ACHN (cell line): ENCODE results near the gene MAD1L1.
"Not testable (repeated sequence)": the region's sequence is repeated elsewhere in the genome, so short reads cannot be mapped to it uniquely, and the experiment has no call there.

Experiments used
- DNase-seq: peaks from one replicate; pipeline ENCODE4 v3.0.0-alpha.2; 2015
- in situ Hi-C: cut with HindIII; loops from 2 replicates; pipeline ENCODE4 v1.10.0; 2017; ENCODE audit warnings: low sequenced_read_pairs, low pct_ligation_motif_present, low pct_unique_long_range_greater_than_20kb

MAD1L1 gene

DNA sequence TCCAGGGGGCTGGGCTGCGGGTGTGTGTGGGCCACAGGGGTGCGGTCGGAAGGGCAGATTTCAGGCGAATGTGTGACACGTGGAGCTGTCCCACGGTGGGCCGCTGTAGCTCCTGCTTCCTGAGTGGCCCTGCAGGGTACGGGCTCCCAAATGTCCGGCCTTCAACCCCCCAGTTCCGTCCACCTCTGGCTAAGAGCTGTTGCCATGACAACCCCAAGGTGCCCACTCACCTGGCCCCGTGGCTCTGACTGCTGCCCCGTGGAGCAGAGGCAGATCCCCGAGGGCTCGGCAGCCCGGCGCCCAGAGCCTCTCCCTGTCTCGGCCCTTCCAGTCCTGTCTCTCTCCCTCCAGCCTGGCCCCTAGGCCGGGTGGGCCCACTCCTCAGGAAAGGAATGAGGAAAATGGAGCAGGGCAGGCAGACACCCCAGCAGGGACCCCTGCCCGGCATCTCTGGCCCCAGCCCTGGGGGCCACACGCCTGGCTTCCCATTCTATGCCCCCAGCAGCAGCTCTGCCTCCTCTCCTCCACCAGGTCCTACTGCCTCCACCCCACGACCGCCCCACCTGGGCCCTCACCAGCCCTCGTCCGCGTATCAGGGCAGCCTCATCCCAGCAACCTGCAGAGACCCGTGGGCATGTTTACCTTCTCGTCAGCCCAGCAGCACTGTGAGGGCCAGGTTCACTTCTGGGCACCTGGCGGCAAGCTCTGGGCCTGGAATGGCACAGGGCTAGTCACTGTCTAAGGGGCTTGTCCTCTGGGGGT lies 347.1 kb downstream of the MAD1L1 start:
- in situ Hi-C loops: no loop called here
- no peak for DNase-seq

DNA sequence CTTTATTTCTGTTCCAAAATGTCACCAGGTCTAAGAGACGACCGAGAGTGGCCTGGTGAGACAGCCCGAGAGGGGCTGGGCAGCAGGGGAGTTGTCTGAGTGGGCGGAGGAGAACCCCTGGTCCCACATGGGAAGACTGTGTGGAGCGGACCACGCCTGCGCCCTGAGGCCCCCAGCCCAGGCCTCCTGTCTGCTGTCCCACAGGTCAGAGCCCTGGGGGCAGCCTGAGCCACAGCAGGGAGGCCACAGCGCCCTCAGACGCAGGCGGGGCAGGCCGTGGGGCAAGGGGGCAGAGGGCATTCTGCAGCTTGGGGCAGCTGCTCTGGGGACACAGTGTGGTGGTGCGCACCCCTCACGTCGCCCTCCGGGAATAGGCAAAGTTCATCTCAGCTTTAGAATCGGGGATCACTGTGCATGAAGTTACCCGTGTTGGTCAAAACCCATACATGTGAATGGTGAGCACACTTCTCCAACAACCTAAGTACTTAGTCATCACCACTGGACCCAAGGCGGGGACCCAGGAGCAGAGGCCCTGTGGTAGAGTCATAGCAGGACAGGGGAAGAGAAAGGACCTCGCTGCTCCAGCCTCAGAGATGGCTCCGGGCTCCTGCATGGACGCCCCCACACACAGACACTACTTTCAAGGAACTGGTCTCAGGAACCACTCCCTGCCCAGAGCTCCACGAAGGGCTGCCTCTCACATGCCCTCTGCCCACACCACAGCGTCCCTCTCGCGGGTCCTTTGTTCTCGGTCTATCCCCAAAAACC lies 348.0 kb downstream of the MAD1L1 start:
- no peak for DNase-seq
- in situ Hi-C loops: no loop called here

DNA sequence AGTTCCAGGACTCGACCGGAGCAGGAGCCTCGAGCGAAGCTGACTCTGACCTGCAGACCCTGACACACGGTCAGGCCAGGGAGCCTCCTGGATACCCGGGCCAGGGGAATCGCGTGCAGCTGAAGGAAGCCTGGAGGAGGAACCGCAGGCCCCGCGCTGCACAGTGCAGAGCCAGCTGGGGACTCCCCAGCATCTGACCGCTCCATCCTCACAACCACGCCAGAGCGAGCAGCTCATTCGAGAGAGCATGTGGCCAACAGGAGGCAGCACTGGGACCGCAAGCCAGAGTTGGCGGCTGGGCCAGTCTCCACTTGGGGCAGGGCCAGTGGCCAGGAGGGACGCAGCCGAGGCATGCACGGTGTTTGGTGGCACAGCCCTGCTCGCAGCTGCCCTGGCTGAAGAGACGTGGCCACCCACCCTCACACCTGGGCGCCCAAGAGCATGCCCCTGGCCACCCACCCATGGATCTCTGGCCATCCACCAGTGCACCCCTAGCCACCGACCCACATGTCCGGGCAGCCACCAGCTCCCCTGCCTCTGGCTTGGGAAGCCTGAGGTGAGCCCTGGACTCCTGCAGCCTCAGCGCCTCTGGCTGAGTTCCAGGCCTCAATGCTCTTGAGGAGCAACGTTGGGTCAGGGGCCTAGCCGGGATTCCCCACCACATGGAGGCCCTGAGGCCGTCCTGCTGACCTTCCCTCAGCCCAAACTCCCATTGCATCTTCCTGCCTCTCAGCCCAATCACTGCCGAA lies 348.7 kb downstream of the MAD1L1 start:
- in situ Hi-C loops: no loop called here
- peak; percentile 11 for DNase-seq

DNA sequence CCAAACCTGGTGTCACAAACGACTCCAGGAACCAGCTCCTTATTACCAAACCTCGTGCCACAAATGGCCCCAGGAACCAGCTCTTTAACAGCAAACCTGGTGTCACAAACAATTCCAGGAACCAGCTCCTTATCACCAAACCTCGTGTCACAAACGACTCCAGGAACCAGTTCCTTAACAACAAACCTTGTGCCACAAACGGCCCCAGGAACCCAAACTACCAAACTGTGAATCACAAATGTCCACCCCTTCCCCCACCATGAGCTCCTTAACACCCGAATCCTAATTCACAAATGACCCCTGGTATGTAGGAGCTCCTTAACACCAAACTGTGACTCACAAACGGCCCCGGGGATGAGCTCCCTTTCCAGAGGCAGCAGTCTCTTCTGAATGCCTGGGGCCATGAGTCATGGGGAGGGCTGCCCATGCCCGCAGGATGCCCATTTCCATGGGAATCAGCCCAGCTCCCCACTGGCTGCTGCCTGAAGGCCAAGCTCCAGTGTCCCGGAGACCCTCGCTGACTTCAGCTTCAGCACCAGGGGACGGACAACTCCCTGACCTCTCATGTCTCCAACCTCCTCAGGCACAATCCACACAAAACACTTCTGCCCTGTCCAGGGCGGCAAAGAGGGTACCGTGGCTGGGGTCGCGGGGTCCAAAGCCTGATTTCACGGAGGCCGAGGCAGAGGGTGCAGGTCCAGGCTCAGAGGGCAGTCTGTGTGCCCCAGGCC lies 349.5 kb downstream of the MAD1L1 start:
- peak; percentile 96 for DNase-seq
- in situ Hi-C loops: no loop called here

DNA sequence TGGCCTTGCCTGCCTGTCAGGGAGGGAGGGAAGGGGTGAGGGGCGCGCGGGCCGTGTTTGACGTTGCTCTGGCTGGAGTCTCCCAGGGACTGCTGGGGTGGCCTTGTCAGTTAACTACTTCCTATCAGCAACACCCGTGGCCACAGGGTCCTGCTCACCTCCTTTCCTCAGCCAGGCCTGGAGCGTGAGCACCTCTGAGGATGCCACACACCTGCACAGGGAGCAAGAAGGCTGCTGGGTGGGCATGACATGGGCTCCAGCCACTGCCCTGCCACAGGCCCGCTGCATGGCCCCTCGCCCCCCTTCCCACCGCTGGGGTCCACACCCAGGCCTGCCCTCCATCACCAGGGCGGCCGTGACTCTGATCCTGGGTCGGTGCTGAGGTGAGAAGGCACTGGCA lies 350.3 kb downstream of the MAD1L1 start:
- in situ Hi-C loops: no loop called here
- DNase-seq: no peak

DNA sequence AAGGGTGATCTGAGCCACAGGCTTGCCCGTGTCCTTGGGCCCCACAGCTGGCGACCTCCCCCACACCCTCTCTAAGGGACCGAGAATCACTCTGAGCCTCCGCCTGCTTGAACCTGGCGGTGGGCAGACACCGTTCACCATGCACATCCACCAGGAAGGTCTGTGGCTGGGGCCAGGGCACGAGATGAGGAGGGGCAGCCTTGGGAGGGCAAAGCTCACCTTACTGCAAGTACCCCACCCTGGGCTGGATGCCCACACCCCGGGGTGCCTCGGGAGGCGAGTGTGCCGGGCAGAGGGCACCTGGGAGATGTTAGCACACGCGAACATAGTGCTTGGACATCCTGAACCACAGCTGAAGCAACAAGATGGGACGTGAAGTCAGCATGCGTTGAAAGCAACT lies 350.8 kb downstream of the MAD1L1 start:
- in situ Hi-C loops: no loop called here
- DNase-seq: no peak

DNA sequence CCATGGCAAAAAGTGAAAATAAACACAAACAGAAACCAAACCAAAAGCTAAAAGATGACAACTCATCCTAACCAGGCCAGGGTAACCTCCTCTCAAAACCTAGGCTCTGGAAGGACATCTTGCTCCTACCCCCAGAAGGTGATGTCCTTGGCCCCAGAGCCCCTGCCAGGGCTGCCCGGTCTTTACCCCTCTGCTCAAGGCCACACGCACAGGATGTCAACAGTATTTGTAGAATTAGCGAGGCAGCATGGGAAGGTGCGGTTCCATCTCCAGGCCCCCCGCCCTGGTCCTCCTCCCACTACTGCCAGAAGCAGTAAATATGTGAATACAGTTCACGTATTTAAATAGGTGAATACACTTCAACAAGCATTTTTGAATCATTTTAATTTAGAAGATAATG lies 356.1 kb downstream of the MAD1L1 start:
- DNase-seq, in situ Hi-C loops: not testable (repeated sequence)

DNA sequence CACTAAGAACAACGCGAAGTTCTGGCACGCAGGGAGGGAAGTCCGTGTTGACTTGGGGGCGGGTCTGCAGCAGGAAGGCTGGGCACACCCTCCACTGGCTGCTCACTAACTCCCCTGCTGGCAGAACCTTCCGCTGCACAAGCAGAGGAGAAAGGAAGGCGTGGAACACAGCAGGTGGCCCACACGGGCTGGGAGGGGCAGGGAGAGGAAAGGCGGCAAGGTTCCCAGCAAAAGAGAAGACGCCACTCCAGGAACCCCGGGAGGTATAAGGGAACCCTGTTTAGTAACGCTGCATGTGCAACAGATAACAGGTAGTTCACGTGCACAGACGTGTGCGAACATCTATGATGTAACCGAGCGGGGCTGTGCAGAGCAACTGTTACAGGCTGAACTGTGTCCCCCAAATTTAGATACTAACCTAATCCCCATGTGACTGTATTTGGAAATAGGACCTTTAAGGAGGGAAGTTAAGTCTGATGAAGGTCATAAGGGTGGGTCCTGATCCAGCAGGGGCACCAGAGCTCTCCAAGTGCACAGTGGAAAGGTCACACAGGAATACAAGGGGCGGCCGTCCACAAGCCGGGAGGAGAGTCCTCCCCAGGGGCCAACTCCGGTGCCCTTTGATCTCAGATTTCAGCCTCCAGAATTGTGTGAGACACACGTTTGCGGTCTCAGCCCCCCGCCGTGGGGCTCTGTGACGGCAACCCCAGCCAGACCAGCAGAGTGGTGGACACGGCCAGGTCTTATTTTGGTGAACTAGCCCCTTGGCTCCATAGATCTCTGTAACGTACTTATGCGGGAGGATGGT lies 357.1 kb downstream of the MAD1L1 start:
- in situ Hi-C loops, DNase-seq: not testable (repeated sequence)

DNA sequence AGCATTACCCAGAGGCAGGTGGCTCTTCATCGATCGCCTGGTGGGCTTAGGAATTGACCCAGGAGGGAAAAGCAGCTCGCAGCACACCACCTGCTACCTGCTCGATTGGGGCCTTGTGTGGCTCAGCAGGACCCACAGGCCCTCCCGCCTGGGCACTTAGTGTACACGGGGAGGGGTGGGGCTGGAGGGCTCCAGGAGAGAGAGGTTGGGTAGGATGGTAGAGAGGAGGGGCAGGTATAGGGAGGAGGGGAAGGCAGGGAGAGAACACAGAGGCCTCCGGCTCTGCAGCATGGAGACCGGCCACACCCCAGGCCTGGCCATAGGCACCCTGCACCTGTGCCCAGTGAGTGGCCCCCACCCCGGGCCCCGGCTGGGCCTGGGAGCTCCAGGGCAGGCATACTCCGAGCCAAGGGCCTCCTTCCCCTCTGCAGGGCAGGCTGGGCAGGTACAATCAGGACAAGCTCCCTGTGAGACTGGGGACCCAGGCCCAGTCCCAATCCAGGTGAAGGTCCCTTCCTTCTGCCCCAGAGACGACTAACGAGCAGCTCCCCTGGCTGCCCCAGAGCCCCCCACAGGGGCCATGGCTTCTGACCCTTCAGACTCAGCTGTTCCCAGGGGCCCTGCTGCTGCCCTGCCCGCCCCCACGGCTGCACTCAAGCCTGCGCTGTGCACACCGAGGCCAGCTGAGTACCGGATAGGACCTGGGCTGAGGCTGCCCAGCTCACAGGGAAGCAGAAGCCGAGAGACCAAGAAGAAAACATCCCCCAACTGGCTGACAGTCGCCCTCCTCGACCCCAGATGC lies 358.0 kb downstream of the MAD1L1 start:
- in situ Hi-C loops, DNase-seq: not testable (repeated sequence)

DNA sequence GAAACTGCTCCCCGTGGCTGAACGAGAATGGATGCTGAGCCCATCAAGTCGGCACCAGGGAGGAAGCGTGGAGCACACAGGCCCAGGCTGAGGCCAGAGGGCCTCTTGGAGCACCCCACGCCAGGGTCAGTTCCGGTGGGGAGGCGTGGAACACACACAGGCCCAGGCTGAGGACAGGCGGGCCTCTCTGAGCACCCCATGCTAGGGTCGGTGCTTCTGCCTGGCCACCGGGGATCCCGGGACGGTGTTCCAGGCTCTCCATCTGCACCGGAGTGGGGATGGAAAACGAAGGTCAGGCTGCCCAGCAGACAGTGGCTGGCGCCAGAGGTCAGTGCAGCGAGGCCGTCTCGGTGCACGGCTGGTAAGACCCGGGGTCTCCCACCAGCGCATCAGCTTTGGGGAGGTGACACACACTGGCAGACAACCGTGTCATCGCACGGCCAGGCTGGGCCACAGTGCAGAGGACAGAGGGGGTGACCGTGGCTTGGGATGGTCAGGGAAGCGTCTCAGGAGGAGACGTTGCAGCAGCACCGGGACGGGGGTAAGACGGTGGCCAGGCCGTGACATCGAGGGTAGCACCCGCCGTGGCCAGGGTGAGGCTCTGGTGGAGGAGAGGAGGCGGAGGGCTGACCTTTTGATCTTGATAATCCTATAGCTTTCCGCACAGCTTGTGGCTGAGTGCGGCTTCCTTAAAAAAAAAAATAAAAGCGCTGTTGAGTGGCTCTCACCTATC lies 358.7 kb downstream of the MAD1L1 start:
- in situ Hi-C loops: no loop called here
- DNase-seq: no peak

DNA sequence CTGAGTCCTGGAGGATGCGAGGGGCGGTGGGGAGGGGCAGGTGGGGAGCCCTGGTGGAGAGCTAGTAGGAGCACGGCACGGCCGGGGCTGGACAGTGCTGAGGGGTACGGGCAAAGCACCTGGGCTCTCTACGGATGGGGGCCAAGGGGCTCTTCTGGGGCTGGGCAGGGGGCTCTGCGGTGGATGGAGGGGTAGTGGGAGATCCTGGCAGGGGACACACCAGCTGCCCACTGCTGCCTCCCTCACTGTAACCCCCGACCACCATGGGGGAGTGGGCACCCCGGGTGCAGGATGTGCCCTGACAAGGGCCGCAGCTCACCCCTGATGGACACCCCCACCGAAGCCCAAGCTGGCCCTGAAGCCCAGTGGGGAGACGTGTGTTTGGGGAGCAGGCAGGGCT lies 359.3 kb downstream of the MAD1L1 start:
- in situ Hi-C loops: no loop called here
- DNase-seq: no peak

DNA sequence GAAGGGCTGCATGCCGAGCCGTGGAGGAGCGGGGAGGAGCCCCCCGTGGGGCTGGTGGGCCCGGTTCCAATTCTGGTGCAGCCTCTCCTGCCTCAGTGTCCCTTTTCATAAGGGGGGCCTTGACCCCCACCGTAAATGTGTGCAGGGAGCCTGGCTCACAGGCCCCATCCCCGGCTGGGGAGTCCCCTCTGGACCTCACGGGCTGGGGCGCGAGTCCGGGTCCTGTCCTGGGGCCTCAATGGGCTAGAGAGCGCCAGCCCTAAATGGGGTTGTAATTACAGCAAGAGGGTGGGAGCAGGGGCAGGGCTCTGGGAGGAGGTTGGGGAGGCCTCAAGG lies 359.7 kb downstream of the MAD1L1 start:
- in situ Hi-C loops: no loop called here
- DNase-seq: no peak

DNA sequence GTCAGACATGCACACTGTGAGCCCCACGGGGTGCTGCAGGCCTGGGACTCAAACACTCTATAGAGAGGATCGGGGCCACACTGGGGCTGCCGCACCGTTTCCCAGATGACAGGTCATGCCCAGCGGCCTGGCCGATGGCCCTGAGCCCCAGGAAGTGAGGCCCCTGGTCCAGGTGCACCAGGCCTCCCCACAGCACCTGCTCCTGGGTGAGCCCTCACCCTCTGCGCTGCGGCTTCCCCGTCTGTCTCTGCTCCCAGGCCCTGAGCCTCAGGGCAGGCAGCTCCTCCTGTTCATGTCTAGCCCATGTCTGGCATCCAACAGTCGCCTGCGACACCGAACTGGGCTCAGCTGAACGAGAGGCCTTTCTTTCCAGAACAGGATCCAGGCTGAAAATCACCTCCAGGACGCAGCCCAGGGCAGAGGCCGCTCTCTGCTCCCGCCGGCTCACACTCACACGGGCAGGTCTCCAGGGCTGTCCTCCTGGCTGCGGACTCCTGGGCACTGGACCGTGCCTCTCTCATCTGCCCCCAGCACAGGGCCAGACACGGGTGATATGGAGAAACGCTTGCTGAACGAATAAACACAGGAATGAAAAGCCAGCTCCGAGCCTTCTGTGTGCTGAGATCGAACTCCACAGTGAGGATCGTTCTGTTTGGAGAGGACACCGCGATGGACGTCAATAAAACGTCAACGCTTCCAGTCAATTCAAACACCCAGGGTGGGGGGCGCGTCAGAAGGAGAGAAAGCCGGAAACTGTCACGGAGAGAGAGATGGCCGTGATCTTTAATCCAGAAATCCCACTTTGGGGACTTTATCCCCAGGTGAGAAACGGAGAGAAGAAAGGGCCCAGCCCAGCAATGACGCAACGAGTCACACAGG lies 360.3 kb downstream of the MAD1L1 start:
- DNase-seq: no peak
- in situ Hi-C loops: no loop called here

DNA sequence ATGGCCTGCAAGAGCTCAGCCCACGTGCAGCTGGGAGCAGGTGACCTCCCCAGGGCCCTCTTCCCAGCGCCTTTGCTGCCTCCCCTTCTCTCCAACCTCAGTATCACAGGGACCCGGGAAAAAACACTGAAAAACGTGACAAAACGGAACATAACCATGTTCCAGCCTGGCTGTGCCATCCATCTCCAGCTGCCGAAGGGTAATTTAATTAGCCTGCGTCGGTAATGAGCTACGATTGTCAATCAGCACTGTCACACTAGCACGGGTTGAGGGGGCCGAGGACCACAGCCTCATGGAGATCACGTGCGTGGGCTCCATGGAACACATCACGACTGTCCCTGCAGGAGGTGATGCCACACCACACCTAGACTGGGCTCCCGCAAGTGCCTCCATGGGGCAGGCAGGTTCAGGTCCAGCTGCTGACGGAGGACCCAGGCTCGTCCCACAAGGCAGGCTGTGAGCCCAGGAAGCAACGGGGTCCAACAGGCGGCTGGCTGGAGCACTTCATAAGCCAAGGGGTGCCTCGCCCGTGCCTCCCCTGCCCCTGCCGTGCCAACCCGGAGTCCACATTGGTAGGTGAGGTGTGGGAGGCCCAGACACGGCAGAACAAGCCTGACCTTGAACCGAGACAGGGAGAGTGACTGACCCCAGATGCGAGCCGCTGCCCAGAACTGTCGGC lies 363.2 kb downstream of the MAD1L1 start:
- in situ Hi-C loops: no loop called here
- DNase-seq: no peak

DNA sequence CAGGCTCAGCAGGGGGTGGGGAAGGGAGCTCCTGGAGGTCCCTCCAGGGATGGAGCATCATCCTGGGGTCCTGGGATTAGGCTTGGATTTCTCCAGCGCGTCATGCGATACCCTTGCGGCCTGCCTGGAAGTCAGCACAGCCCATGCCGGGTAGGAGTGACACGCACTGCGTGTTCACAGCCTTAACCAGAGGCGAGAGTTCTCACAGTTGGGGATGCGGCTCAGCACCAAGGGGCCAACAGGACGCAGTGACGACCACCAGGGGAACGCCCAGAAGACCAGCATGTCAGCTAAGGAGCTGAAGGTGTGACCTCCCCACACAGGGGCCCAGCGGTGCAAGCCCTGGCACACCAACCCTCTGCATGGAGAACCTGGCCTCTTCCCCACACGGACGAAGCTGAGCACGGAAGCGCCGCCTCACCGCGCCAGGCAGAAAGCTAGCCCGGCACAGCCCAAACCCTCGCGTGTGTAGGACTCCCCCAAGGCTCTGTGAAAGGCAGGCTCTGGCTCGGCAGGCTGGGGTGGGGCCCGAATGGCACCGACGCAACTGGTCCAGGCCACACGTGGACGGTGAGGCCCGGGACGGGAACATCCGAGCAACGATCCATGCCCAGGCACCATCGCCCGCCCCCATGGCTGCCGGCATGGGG lies 364.1 kb downstream of the MAD1L1 start:
- in situ Hi-C loops: no loop called here
- DNase-seq: no peak
